ENCODE measurements around the gene GTPBP3. TPM values are rescaled to one million over a fixed set of nuclear protein-coding genes. Genes with fewer than 3 reads are reported as not detected.
A peak's percentile ranks its signal among the peaks of the same experiment; 100 is the strongest.
"Not testable (repeated sequence)": the region's sequence is repeated elsewhere in the genome, so short reads cannot be mapped to it uniquely, and the experiment has no call there.

GTPBP3 gene
- total and polyA plus RNA-seq, 5 donors from 2014 or later: 5.2 to 26.1 (median 8.9) TPM

- peaks cover 0 to 1% (median 0%) of the 10 kb centered on the region in 7 donors for H3K9me3 Mint-ChIP-seq
- H3K4me1 Mint-ChIP-seq: peaks cover 0 to 2% (median 0%) of the 10 kb centered on the region in 4 donors
- H3K27ac Mint-ChIP-seq: no peak overlapping the region
- no peaks in the 10 kb centered on the region for H3K36me3 Mint-ChIP-seq
- H3K4me3 Mint-ChIP-seq: no peak overlapping the region
- DNase-seq (no peak), ATAC-seq (ENCODE audit: low read depth in 2 of 2) (no peak)
- peaks cover 12% of the 10 kb centered on the region for H3K27me3 Mint-ChIP-seq
- Histone ChIP-seq H3K4me3 (ENCODE audit: low read depth, low read length) (no peak overlapping the region), H3K36me3 (ENCODE audit: control insufficient read depth, insufficient read depth, low read length) (no peaks in the 10 kb centered on the region), H3K27ac (ENCODE audit: insufficient read depth, low read length, poor library complexity, severe bottlenecking) (no peak overlapping the region), H3K9me3 (ENCODE audit: control insufficient read depth in 2 of 2, low read length in 2 of 2) (no peaks in the 10 kb centered on the region), H3K27me3 (ENCODE audit: control insufficient read depth, insufficient read depth, low read length) (no peaks in the 10 kb centered on the region), H3K4me1 (ENCODE audit: control insufficient read depth, insufficient read depth, low read length, poor library complexity, severe bottlenecking) (no peaks in the 10 kb centered on the region)
Measured at GRCh38 chr19:17358395-17358794, 21.0 kb downstream of the GTPBP3 start.

DNA sequence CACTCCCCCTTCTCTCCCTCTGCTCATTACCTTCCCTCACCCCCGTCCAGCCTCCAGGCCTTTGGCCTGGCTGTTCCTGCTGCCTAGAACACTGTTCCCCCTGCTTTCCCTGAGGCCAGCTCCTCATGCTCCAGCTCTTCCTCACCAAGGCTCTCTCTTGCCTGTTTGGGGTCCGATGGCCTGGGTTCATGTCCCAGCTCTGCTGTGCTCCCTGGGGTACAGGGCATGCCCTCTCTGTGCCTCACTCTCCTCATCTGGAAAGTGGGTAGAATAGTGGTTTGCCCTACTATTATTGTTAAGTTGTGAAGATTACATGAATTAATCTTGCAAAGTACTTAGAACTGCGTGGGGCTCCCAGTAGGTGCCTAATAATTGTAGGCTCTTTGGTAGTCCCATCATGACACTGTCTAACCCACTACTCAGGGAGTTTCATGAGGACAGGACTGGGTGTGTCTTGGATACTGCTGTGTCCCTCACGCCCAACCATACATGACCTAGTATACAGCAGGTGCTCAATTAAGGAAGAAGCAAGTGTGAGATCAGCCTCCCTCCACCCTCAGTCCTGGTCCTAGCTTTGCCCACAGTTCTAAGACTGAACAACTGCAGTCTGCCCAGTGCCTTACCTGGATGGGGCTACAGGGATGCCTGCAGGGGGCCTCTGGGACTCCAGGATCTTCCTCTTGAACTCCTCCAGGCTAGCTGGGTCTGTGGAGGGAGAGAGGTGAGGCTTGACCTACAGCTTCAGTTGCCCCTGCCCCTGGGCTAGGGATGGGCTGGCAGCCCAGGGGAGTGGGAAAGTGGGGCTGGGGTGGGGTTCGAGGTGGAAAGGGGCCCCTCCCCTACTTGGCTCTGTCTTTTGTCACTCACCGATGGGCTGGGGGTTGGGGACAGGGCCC, 22.8 kb downstream of the GTPBP3 start:
- Mint-ChIP-seq H3K36me3 (no peaks in the 10 kb centered on the region), H3K9me3 (peaks cover 0 to 1% (median 0%) of the 10 kb centered on the region in 7 donors), H3K27ac (peak overlapping the region in 1 of 3 donors; percentile 29)

DNA sequence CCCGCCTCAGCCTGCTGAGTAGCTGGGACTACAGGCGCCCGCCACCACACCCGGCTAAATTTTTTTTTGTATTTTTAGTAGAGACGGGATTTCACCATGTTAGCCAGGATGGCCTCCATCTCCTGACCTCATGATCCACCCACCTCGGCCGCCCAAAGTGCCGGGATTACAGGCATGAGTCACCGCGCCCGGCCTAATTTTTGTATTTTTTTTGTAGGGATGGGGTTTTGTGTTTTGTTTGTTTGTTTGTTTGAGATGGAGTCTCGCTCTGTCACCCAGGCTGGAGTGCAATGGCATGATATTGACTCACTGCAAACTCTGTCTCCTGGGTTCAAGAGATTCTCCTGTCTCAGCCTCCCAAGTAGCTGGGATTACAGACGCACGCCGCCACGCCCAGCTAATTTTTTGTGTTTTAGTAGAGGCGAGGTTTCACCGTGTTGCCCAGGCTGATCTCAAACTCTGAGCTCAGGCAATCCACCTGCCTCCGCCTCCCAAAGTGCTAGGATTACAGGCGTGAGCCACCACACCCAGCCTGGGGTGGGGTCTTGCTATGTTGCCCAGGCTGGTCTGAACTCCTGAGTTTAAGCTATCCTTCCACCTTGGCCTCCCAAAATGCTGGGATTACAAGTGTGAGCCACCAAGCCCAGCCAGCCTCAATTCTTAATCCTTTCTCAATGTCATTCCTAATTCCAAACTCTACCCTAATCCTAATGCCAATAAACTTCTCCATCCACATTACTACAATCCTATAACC, 26.7 kb downstream of the GTPBP3 start:
- not testable (repeated sequence) for H3K4me3 Mint-ChIP-seq; H3K36me3 Mint-ChIP-seq; H3K9me3 ChIP-seq (ENCODE audit: control insufficient read depth in 2 of 2, low read length in 2 of 2); DNase-seq; H3K36me3 ChIP-seq (ENCODE audit: control insufficient read depth, insufficient read depth, low read length); ATAC-seq (ENCODE audit: low read depth in 2 of 2); H3K4me1 ChIP-seq (ENCODE audit: control insufficient read depth, insufficient read depth, low read length, poor library complexity, severe bottlenecking); H3K9me3 Mint-ChIP-seq; H3K4me1 Mint-ChIP-seq; H3K27ac ChIP-seq (ENCODE audit: insufficient read depth, low read length, poor library complexity, severe bottlenecking); H3K27me3 ChIP-seq (ENCODE audit: control insufficient read depth, insufficient read depth, low read length); H3K4me3 ChIP-seq (ENCODE audit: low read depth, low read length)
- Mint-ChIP-seq H3K27me3 (peaks cover 21% of the 10 kb centered on the region), H3K27ac (peak overlapping the region in 1 of 3 donors; percentile 37)

More for the DNA sequence above, 22.8 kb downstream of the GTPBP3 start:
- H3K4me1 ChIP-seq (ENCODE audit: control insufficient read depth, insufficient read depth, low read length, poor library complexity, severe bottlenecking): no peaks in the 10 kb centered on the region
- DNase-seq (no peak), ATAC-seq (ENCODE audit: low read depth in 2 of 2) (no peak)
- Mint-ChIP-seq H3K27me3 (peaks cover 16% of the 10 kb centered on the region), H3K4me3 (no peak overlapping the region), H3K4me1 (peaks cover 0 to 2% (median 0%) of the 10 kb centered on the region in 4 donors)
- no peaks in the 10 kb centered on the region for H3K36me3 ChIP-seq (ENCODE audit: control insufficient read depth, insufficient read depth, low read length)
- H3K27ac ChIP-seq (ENCODE audit: insufficient read depth, low read length, poor library complexity, severe bottlenecking): no peak overlapping the region
- no peaks in the 10 kb centered on the region for H3K27me3 ChIP-seq (ENCODE audit: control insufficient read depth, insufficient read depth, low read length)
- H3K9me3 ChIP-seq (ENCODE audit: control insufficient read depth in 2 of 2, low read length in 2 of 2): no peaks in the 10 kb centered on the region
- H3K4me3 ChIP-seq (ENCODE audit: low read depth, low read length): no peak overlapping the region

- H3K4me3 Mint-ChIP-seq: no peak overlapping the region
- peaks cover 0 to 6% (median 0%) of the 10 kb centered on the region in 4 donors for H3K4me1 Mint-ChIP-seq
- no peak overlapping the region for H3K27ac Mint-ChIP-seq
- no peaks in the 10 kb centered on the region for H3K36me3 ChIP-seq (ENCODE audit: control insufficient read depth, insufficient read depth, low read length)
- H3K27me3 ChIP-seq (ENCODE audit: control insufficient read depth, insufficient read depth, low read length): no peaks in the 10 kb centered on the region
- no peak overlapping the region for H3K27ac ChIP-seq (ENCODE audit: insufficient read depth, low read length, poor library complexity, severe bottlenecking)
- H3K4me1 ChIP-seq (ENCODE audit: control insufficient read depth, insufficient read depth, low read length, poor library complexity, severe bottlenecking): no peaks in the 10 kb centered on the region
- no peaks in the 10 kb centered on the region for H3K9me3 Mint-ChIP-seq
- DNase-seq (no peak), ATAC-seq (ENCODE audit: low read depth in 2 of 2) (no peak)
- no peaks in the 10 kb centered on the region for H3K36me3 Mint-ChIP-seq
- H3K4me3 ChIP-seq (ENCODE audit: low read depth, low read length): no peak overlapping the region
- H3K9me3 ChIP-seq (ENCODE audit: control insufficient read depth in 2 of 2, low read length in 2 of 2): no peaks in the 10 kb centered on the region
- peaks cover 24% of the 10 kb centered on the region for H3K27me3 Mint-ChIP-seq
Measured at GRCh38 chr19:17365361-17365760, 28.0 kb downstream of the GTPBP3 start.

GRCh38 chr19:17370026-17370587, 32.8 kb downstream of the GTPBP3 start:
- no peak overlapping the region for H3K4me3 Mint-ChIP-seq
- Histone ChIP-seq H3K4me3 (ENCODE audit: low read depth, low read length) (no peak overlapping the region), H3K27ac (ENCODE audit: insufficient read depth, low read length, poor library complexity, severe bottlenecking) (no peak overlapping the region)

DNA sequence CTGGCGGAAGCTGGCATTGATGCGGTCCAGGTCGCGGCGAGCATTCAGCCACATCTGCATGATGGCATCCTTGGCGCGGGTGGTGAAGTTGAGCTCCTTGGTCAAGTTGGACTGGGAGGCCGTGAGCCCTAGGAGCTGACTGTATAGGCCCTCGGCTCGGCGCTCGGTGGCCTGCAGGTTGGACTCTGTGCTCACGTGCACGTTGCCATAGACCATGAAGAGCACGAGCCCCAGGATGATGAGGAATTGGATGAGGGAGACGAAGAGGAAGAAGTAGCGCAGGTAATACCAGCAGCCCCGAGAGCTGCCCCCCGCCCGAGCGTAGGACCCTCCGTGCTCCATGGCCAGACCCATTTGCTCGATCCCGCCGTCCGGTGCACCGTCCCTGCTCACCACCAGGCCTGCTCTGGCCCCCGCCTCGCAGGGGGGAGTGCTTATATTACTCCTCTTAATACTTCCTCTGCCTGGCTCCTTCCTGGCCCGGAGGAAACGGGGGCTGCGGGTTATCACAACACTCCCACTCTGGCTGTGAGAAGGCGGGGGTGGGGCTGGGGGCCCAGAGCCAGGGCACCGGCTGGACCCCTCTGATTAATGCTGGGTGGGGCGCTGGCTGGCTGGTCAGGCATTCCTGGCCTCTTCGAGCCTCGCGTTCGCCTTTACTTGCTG, 39.7 kb downstream of the GTPBP3 start, which contains the start of gene PLVAP:
TSS of gene PLVAP (minus strand) at position 408 of the 666 bp plus-strand sequence. CDS start at position 354, 54 bp downstream.
- Histone ChIP-seq H3K9me3 (ENCODE audit: control insufficient read depth in 2 of 2, low read length in 2 of 2) (no peaks in the 10 kb centered on the region), H3K27ac (ENCODE audit: insufficient read depth, low read length, poor library complexity, severe bottlenecking) (no peak within 1 kb of the TSS), H3K36me3 (ENCODE audit: control insufficient read depth, insufficient read depth, low read length) (no peaks in the 10 kb centered on the region), H3K27me3 (ENCODE audit: control insufficient read depth, insufficient read depth, low read length) (no peaks in the 10 kb centered on the region), H3K4me3 (ENCODE audit: low read depth, low read length) (no peak within 1 kb of the TSS), H3K4me1 (ENCODE audit: control insufficient read depth, insufficient read depth, low read length, poor library complexity, severe bottlenecking) (no peaks in the 10 kb centered on the region)
- no peak for DNase-seq
- Mint-ChIP-seq H3K4me3 (no peak within 1 kb of the TSS), H3K4me1 (peaks cover 0 to 6% (median 4%) of the 10 kb centered on the region in 4 donors), H3K27ac (no peak within 1 kb of the TSS), H3K9me3 (peaks cover 0 to 2% (median 0%) of the 10 kb centered on the region in 7 donors), H3K27me3 (peaks cover 46% of the 10 kb centered on the region), H3K36me3 (peaks cover 4% of the 10 kb centered on the region)
- ATAC-seq (ENCODE audit: low read depth in 2 of 2): no peak

More at GRCh38 chr19:17370026-17370587, 32.8 kb downstream of the GTPBP3 start:
- no peaks in the 10 kb centered on the region for H3K36me3 ChIP-seq (ENCODE audit: control insufficient read depth, insufficient read depth, low read length)
- no peak for DNase-seq
- no peaks in the 10 kb centered on the region for H3K9me3 ChIP-seq (ENCODE audit: control insufficient read depth in 2 of 2, low read length in 2 of 2)
- no peaks in the 10 kb centered on the region for H3K27me3 ChIP-seq (ENCODE audit: control insufficient read depth, insufficient read depth, low read length)
- no peaks in the 10 kb centered on the region for H3K4me1 ChIP-seq (ENCODE audit: control insufficient read depth, insufficient read depth, low read length, poor library complexity, severe bottlenecking)
- Mint-ChIP-seq H3K27ac (no peak overlapping the region), H3K27me3 (peaks cover 18% of the 10 kb centered on the region), H3K9me3 (no peaks in the 10 kb centered on the region), H3K4me1 (peaks cover 0 to 4% (median 0%) of the 10 kb centered on the region in 4 donors), H3K36me3 (no peaks in the 10 kb centered on the region)
- ATAC-seq (ENCODE audit: low read depth in 2 of 2): peak in 1 of 2 donors; percentile 22

- Mint-ChIP-seq H3K27ac (no peak overlapping the region), H3K9me3 (peaks cover 0 to 2% (median 0%) of the 10 kb centered on the region in 7 donors), H3K36me3 (peaks cover 4% of the 10 kb centered on the region)
Measured at GRCh38 chr19:17378271-17378670, 40.9 kb downstream of the GTPBP3 start.

More at GRCh38 chr19:17378271-17378670, 40.9 kb downstream of the GTPBP3 start:
- Mint-ChIP-seq H3K4me1 (peaks cover 4 to 11% (median 8%) of the 10 kb centered on the region in 4 donors), H3K27me3 (peaks cover 43% of the 10 kb centered on the region), H3K4me3 (no peak overlapping the region)
- ATAC-seq (ENCODE audit: low read depth in 2 of 2): no peak
- Histone ChIP-seq H3K36me3 (ENCODE audit: control insufficient read depth, insufficient read depth, low read length) (no peaks in the 10 kb centered on the region), H3K9me3 (ENCODE audit: control insufficient read depth in 2 of 2, low read length in 2 of 2) (no peaks in the 10 kb centered on the region), H3K4me1 (ENCODE audit: control insufficient read depth, insufficient read depth, low read length, poor library complexity, severe bottlenecking) (peaks cover 5% of the 10 kb centered on the region), H3K4me3 (ENCODE audit: low read depth, low read length) (no peak overlapping the region), H3K27ac (ENCODE audit: insufficient read depth, low read length, poor library complexity, severe bottlenecking) (no peak overlapping the region), H3K27me3 (ENCODE audit: control insufficient read depth, insufficient read depth, low read length) (no peaks in the 10 kb centered on the region)
- DNase-seq: no peak

Data from CD4-positive, CD25-positive, alpha-beta regulatory T cell (primary cell).